ENCODE results near the gene RFXANK. TPM values are rescaled to one million over a fixed set of nuclear protein-coding genes. Genes with fewer than 3 reads are reported as not detected.
A peak's percentile ranks its signal among the peaks of the same experiment; 100 is the strongest.

RFXANK gene
- total and polyA plus RNA-seq, 9 of the 15 experiments (the other 6 are each of a cell fraction or from before 2014, with no cell fraction given): 68.6 to 181 (median 150) TPM

DNA sequence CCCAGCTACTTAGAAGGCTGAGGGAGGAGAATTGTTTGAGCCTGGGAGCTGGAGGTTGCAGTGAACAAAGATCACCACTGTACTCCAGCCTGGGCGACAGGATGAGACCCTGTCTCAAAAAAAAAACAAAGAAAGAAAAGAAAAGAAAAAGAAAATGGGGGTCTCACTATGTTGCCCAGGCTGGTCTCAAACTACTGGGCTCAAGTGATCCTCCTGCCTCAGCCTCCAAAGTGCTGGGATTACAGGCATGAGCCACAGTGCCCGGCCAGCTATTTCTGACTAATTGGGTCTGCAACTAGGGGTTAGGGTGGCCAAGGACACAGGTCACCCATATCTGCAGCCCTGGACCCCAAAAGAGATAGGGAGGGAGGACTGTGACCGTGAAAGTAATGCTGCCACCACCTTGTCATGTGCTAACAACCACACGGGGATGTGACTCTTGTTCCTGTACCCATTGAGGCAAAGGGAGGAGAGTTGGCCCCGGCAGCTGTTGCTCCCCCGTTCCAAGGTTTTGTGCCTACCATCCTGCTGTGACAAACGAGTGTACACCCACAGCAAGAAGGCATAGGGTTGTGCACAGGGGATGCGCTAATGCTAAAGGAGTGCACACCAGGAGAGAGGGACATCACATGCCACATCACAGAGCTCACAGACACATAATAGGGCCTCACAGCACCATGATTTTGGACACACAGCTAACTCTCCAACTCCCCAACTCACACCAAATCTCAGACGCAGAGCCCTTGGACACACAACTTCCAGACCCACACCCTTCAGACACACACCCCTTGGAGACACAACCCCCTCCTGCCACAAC is 22.6 kb upstream of the RFXANK start:
- no peaks in the 10 kb centered on the region for H3K9me3 ChIP-seq (replicated peaks; ENCODE audit: control insufficient read depth, insufficient read depth, low read depth, low read length)
- intact Hi-C loops (cut with micrococcal nuclease) (loop anchor here (5.0 kb wide), 1 partner anchor 32 kb away; the partner anchor contains the start of gene TMEM161A), in situ Hi-C loops (cut with MboI) (no loop called here)
- peak overlapping the region; percentile 34 for H3K4me3 ChIP-seq
- H3K4me1 ChIP-seq (replicated peaks in 1 of 2; ENCODE audit: control insufficient read depth in 2 of 2, insufficient read depth in 2 of 2, low read length in 2 of 2): peaks cover 24 to 29% of the 10 kb centered on the region in 2 experiments; a peak in 4 of 5 replicates
- H3K9ac ChIP-seq (ENCODE audit: insufficient read depth in 1 of 2, low read depth in 2 of 2, low read length in 2 of 2): peak overlapping the region in 1 of 2 experiments; percentile 86; a peak in 2 of 4 replicates
- no peak for DNase-seq (ENCODE audit: extremely low read depth in 1 of 4, low spot score in 3 of 4)
- CTCF ChIA-PET (ENCODE audit: low intra/inter-chr PET ratio): interaction anchor here (0.6 kb wide), 1 partner anchor 169 kb away, joined by 4 read pairs; no protein-coding TSS in a partner anchor
- H3K36me3 ChIP-seq (ENCODE audit: control insufficient read depth, insufficient read depth, low read length): no peaks in the 10 kb centered on the region
- BruUV-seq (replicated peaks): no TSS peak
- POLR2A ChIA-PET: interaction anchor here (0.6 to 1.4 kb wide), 11 partner anchors 8 to 243 kb away, joined by 3 to 5 read pairs (median 3); partner anchors contain the start of gene NR2C2AP
- no peaks in the 10 kb centered on the region for H3K9me1 ChIP-seq (ENCODE audit: control insufficient read depth, insufficient read depth, low read length)
- FAIRE-seq: no peak
- peaks cover 8% of the 10 kb centered on the region for H4K20me1 ChIP-seq (replicated peaks; ENCODE audit: control insufficient read depth, insufficient read depth, low read length)
- H3K27me3 ChIP-seq (ENCODE audit: control insufficient read depth in 2 of 2, insufficient read depth in 2 of 2, low read length in 2 of 2): no peaks in the 10 kb centered on the region
- no peaks in the 10 kb centered on the region for H3K79me2 ChIP-seq (ENCODE audit: control insufficient read depth, insufficient read depth, low read length)
- H2AFZ ChIP-seq (ENCODE audit: low read depth, low read length): peak overlapping the region; percentile 77; the same call in 1 of the 2 replicates
- WGBS (ENCODE audit: insufficient coverage, low coverage, missing lambda C conversion rate): 24% methylated on average over 9 of the region's 9 CpGs
- H3K27ac ChIP-seq (ENCODE audit: extremely low read depth, low read depth, low read length): no peak overlapping the region
- no peak for ATAC-seq
- peak overlapping the region; percentile 70 for H3K4me2 ChIP-seq (ENCODE audit: insufficient read depth, low read length)
- no peak for TF ChIP-seq MAFF (IDR thresholded peaks at IDR 0.05; ENCODE audit: low read length)
- TF ChIP-seq TCF15 (CRISPR knock-in tag; IDR thresholded peaks at IDR 0.05): no peak
- no peak for TF ChIP-seq NR2F6 (CRISPR knock-in tag; IDR thresholded peaks at IDR 0.05)
- no peak for TF ChIP-seq FOXP1 (CRISPR knock-in tag; IDR thresholded peaks at IDR 0.05)
- TF ChIP-seq MLLT1 (IDR thresholded peaks at IDR 0.05): 0 out of 4 replicates have a peak, but pooled peaks of 1 of the 2 experiments have one; percentile 29
- TF ChIP-seq, protein P1, sequence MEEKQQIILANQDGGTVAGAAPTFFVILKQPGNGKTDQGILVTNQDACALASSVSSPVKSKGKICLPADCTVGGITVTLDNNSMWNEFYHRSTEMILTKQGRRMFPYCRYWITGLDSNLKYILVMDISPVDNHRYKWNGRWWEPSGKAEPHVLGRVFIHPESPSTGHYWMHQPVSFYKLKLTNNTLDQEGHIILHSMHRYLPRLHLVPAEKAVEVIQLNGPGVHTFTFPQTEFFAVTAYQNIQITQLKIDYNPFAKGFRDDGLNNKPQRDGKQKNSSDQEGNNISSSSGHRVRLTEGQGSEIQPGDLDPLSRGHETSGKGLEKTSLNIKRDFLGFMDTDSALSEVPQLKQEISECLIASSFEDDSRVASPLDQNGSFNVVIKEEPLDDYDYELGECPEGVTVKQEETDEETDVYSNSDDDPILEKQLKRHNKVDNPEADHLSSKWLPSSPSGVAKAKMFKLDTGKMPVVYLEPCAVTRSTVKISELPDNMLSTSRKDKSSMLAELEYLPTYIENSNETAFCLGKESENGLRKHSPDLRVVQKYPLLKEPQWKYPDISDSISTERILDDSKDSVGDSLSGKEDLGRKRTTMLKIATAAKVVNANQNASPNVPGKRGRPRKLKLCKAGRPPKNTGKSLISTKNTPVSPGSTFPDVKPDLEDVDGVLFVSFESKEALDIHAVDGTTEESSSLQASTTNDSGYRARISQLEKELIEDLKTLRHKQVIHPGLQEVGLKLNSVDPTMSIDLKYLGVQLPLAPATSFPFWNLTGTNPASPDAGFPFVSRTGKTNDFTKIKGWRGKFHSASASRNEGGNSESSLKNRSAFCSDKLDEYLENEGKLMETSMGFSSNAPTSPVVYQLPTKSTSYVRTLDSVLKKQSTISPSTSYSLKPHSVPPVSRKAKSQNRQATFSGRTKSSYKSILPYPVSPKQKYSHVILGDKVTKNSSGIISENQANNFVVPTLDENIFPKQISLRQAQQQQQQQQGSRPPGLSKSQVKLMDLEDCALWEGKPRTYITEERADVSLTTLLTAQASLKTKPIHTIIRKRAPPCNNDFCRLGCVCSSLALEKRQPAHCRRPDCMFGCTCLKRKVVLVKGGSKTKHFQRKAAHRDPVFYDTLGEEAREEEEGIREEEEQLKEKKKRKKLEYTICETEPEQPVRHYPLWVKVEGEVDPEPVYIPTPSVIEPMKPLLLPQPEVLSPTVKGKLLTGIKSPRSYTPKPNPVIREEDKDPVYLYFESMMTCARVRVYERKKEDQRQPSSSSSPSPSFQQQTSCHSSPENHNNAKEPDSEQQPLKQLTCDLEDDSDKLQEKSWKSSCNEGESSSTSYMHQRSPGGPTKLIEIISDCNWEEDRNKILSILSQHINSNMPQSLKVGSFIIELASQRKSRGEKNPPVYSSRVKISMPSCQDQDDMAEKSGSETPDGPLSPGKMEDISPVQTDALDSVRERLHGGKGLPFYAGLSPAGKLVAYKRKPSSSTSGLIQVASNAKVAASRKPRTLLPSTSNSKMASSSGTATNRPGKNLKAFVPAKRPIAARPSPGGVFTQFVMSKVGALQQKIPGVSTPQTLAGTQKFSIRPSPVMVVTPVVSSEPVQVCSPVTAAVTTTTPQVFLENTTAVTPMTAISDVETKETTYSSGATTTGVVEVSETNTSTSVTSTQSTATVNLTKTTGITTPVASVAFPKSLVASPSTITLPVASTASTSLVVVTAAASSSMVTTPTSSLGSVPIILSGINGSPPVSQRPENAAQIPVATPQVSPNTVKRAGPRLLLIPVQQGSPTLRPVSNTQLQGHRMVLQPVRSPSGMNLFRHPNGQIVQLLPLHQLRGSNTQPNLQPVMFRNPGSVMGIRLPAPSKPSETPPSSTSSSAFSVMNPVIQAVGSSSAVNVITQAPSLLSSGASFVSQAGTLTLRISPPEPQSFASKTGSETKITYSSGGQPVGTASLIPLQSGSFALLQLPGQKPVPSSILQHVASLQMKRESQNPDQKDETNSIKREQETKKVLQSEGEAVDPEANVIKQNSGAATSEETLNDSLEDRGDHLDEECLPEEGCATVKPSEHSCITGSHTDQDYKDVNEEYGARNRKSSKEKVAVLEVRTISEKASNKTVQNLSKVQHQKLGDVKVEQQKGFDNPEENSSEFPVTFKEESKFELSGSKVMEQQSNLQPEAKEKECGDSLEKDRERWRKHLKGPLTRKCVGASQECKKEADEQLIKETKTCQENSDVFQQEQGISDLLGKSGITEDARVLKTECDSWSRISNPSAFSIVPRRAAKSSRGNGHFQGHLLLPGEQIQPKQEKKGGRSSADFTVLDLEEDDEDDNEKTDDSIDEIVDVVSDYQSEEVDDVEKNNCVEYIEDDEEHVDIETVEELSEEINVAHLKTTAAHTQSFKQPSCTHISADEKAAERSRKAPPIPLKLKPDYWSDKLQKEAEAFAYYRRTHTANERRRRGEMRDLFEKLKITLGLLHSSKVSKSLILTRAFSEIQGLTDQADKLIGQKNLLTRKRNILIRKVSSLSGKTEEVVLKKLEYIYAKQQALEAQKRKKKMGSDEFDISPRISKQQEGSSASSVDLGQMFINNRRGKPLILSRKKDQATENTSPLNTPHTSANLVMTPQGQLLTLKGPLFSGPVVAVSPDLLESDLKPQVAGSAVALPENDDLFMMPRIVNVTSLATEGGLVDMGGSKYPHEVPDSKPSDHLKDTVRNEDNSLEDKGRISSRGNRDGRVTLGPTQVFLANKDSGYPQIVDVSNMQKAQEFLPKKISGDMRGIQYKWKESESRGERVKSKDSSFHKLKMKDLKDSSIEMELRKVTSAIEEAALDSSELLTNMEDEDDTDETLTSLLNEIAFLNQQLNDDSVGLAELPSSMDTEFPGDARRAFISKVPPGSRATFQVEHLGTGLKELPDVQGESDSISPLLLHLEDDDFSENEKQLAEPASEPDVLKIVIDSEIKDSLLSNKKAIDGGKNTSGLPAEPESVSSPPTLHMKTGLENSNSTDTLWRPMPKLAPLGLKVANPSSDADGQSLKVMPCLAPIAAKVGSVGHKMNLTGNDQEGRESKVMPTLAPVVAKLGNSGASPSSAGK (IDR thresholded peaks at IDR 0.05): no peak

All from K562 (cell line).